Gastroesophageal sphincter (tissue), 4 donors: Measurements from ENCODE around the gene LRRC73. TPM values are rescaled to one million over a fixed set of nuclear protein-coding genes. Genes with fewer than 3 reads are reported as not detected.

Source experiments
- ATAC-seq: fragments of 150-250 bp; one replicate; pipeline ENCODE4 v1.9.1; 2016; ENCODE audit warnings: mild to moderate bottlenecking, moderate library complexity
- H3K27ac ChIP-seq, 4 donors: fragments of 200-600 bp; sonication (generic) in 3 of 4; 1 replicate in 3 of 4; 2 replicates in 1 of 4; pipeline ENCODE4 v1.5.1; 2016 to 2019
- H3K27me3 ChIP-seq: fragments of 200-600 bp; sonication (generic); one replicate; pipeline ENCODE4 v1.5.1; 2019
- H3K36me3 ChIP-seq, 2 donors: fragments of 200-600 bp; sonication (generic); one replicate each; pipeline ENCODE4 v1.5.1; 2019; ENCODE audit warnings: control low read depth in 1 of 2
- H3K4me1 ChIP-seq, 3 donors: fragments of 200-600 bp; sonication (generic); 1 replicate in 2 of 3; 2 replicates in 1 of 3; pipeline ENCODE4 v1.5.1; 2016 to 2019; ENCODE audit warnings: control low read depth in 2 of 3
- H3K4me3 ChIP-seq, 2 donors: fragments of 200-600 bp; sonication (generic); one replicate each; pipeline ENCODE4 v1.5.1; 2019; ENCODE audit warnings: mild to moderate bottlenecking in 1 of 2, moderate library complexity in 1 of 2
- H3K9me3 ChIP-seq, 3 donors: fragments of 200-600 bp; sonication (generic); one replicate each; pipeline ENCODE4 v1.5.1; 2017 to 2019; ENCODE audit warnings: control low read depth in 2 of 3
- EP300 ChIP-seq: sonication (generic); formaldehyde crosslinking; IDR thresholded peaks from one replicate; pipeline ENCODE4 v1.6.1; 2017; ENCODE audit warnings: antibody characterized with exemption, mild to moderate bottlenecking
- POLR2A ChIP-seq, 2 donors: fragments of 450-650 bp; IDR thresholded peaks; one replicate each; pipeline ENCODE4 v1.6.1; 2017; ENCODE audit warnings: antibody characterized with exemption in 2 of 2, mild to moderate bottlenecking in 2 of 2, moderate library complexity in 1 of 2
- POLR2AphosphoS5 ChIP-seq: sonication (generic); formaldehyde crosslinking; IDR thresholded peaks from one replicate; pipeline ENCODE4 v1.6.1; 2017; ENCODE audit warnings: antibody characterized with exemption
- WGBS, 2 donors: methylation state at CpG; one replicate each; pipeline ENCODE4 v1.1.5; 2018; ENCODE audit warnings: low coverage in 1 of 2; 5-methylcytosine and 5-hydroxymethylcytosine counted together
- small RNA-seq, 4 donors: library from RNA; depleted of rRNA; stranded (forward); fragments of <200 nt; gene quantifications; one replicate each; pipeline ENCODE3, GENCODE V24; 2016
- total RNA-seq, 4 donors: library from RNA; depleted of rRNA; stranded (reverse); fragments of >200 nt; gene quantifications; one replicate each; pipeline ENCODE4 v1.1.0, GENCODE V29; 2016
- TF ChIP-seq, protein P1 (sequence below), 4 experiments: fragments of 200-600 bp in 2 of 4; fragments of 450-650 bp in 2 of 4; sonication (generic) in 1 of 4; IDR thresholded peaks; one replicate each; pipeline ENCODE4 v1.5.1; 2017 to 2019; ENCODE audit warnings: antibody characterized with exemption in 4 of 4, mild to moderate bottlenecking in 2 of 4, moderate library complexity in 2 of 4

LRRC73 gene
- total RNA-seq, 4 donors from 2014 or later, result 0.16 to 0.31 TPM; not detected in 2

DNA sequence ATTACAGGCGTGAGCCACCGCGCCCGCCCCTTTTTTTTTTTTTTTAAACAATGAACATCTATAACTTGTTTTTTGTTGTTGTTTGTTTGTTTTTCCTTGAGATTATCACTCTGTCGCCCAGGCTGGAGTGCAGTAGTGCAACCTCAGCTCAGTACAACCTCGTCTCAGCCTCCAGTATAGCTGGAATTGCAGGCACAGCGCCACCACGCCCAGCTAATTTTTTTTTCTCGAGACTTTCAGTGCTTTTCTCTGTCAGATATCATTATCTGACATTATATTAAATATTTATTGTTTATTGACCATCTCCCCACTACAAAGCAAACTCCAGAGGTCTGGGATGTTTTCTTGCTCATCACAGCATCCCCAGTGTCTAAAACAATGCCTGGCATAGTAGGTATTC lies 52.5 kb downstream of the LRRC73 start:
- Histone ChIP-seq H3K36me3 (peaks cover 0 to 9% of the 10 kb centered on the region in 2 donors), H3K4me1 (peaks cover 0 to 22% (median 4%) of the 10 kb centered on the region in 3 donors), H3K9me3 (peaks cover 0 to 10% (median 0%) of the 10 kb centered on the region in 3 donors), H3K4me3 (no peak overlapping the region), H3K27me3 (peaks cover 80% of the 10 kb centered on the region), H3K27ac (no peak overlapping the region)
- no peak for ATAC-seq
- TF ChIP-seq EP300, result no peak
- TF ChIP-seq POLR2A (IDR thresholded peaks at IDR 0.05), result no peak
- no peak for TF ChIP-seq POLR2AphosphoS5
- TF ChIP-seq, protein P1, sequence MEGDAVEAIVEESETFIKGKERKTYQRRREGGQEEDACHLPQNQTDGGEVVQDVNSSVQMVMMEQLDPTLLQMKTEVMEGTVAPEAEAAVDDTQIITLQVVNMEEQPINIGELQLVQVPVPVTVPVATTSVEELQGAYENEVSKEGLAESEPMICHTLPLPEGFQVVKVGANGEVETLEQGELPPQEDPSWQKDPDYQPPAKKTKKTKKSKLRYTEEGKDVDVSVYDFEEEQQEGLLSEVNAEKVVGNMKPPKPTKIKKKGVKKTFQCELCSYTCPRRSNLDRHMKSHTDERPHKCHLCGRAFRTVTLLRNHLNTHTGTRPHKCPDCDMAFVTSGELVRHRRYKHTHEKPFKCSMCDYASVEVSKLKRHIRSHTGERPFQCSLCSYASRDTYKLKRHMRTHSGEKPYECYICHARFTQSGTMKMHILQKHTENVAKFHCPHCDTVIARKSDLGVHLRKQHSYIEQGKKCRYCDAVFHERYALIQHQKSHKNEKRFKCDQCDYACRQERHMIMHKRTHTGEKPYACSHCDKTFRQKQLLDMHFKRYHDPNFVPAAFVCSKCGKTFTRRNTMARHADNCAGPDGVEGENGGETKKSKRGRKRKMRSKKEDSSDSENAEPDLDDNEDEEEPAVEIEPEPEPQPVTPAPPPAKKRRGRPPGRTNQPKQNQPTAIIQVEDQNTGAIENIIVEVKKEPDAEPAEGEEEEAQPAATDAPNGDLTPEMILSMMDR (IDR thresholded peaks at IDR 0.05), result no peak
- 42 to 53% methylated on average over 2 to 9 of the region's 9 CpGs for WGBS, 2 donors

Small RNAs within 50 kb of the gene (small RNA-seq; reads per million reads assigned to genes)
- gene RF00426 (0 reads per million in 4 donors), gene RNU6-1113P (0 to 0.09 (median 0) reads per million in 4 donors)

Other genes starting within 250 kb of the LRRC73 start
- not detected for gene SLC22A7, start 212.1 kb downstream of the LRRC73 start, total RNA-seq
- gene CRIP3, start 201.5 kb downstream of the LRRC73 start, total RNA-seq, result not detected
- 10 to 100 TPM; 11.7 to 22.1 (median 18.4) TPM for gene ZNF318, start 140.7 kb downstream of the LRRC73 start, total RNA-seq
- gene ABCC10, start 82.8 kb downstream of the LRRC73 start, total RNA-seq, result 10 to 100 TPM in 3 of 4 donors, 1 to 10 TPM in 1; 7.1 to 19.4 (median 10.2) TPM
- gene DLK2, start 54.8 kb downstream of the LRRC73 start, total RNA-seq, result under 1 TPM in 1 of 4 donors, not detected in 3; 0.54 TPM
- gene TJAP1, start 32.8 kb downstream of the LRRC73 start, total RNA-seq, result 10 to 100 TPM; 20.1 to 36.0 (median 27.8) TPM
- 100 to 1,000 TPM in 1 of 4 donors, 10 to 100 TPM in 3; 66.4 to 110 (median 82.8) TPM for gene YIPF3, start 6.6 kb upstream of the LRRC73 start, total RNA-seq
- 10 to 100 TPM; 16.9 to 30.4 (median 24.7) TPM for gene POLR1C, start 6.7 kb upstream of the LRRC73 start, total RNA-seq
- gene XPO5, start 65.7 kb upstream of the LRRC73 start, total RNA-seq, result 100 to 1,000 TPM in 1 of 4 donors, 10 to 100 TPM in 3; 12.9 to 123 (median 29.8) TPM
- 10 to 100 TPM in 1 of 4 donors, 1 to 10 TPM in 3; 4.8 to 10.6 (median 7.9) TPM for gene POLH, start 65.8 kb upstream of the LRRC73 start, total RNA-seq
- gene GTPBP2, start 118.9 kb upstream of the LRRC73 start, total RNA-seq, result 10 to 100 TPM; 28.8 to 44.5 (median 31.4) TPM
- 10 to 100 TPM; 15.6 to 36.6 (median 23.0) TPM for gene MAD2L1BP, start 125.5 kb upstream of the LRRC73 start, total RNA-seq
- under 1 TPM in 1 of 4 donors, not detected in 3; 0.16 TPM for gene RSPH9, start 134.7 kb upstream of the LRRC73 start, total RNA-seq
- gene MRPS18A, start 177.4 kb upstream of the LRRC73 start, total RNA-seq, result 10 to 100 TPM; 36.3 to 47.3 (median 38.6) TPM